ENCODE results near the gene MFAP2.

MFAP2 gene

GRCh38 chr1:16983649-16984048 lies 3.2 kb upstream of the MFAP2 start:
- Histone ChIP-seq H3K9ac (ENCODE audit: low read length in 5 of 5) (no peak overlapping the region), H3K4me3 (ENCODE audit: low read depth in 1 of 5, low read length in 5 of 5) (no peak overlapping the region), H3K27me3 (ENCODE audit: control insufficient read depth in 5 of 5, insufficient read depth in 4 of 5, low read length in 5 of 5) (peaks cover 0 to 5% (median 3%) of the 10 kb centered on the region in 5 donors), H3K9me3 (ENCODE audit: control insufficient read depth in 5 of 5, low read length in 5 of 5) (no peaks in the 10 kb centered on the region), H3K36me3 (ENCODE audit: control insufficient read depth in 5 of 5, insufficient read depth in 5 of 5, low read length in 5 of 5) (peaks cover 0 to 29% (median 27%) of the 10 kb centered on the region in 5 donors), H3K4me1 (ENCODE audit: control insufficient read depth in 5 of 5, insufficient read depth in 5 of 5, low read length in 5 of 5) (peaks cover 2 to 30% (median 21%) of the 10 kb centered on the region in 5 donors), H3K27ac (ENCODE audit: low read depth, low read length) (no peak overlapping the region)

DNA sequence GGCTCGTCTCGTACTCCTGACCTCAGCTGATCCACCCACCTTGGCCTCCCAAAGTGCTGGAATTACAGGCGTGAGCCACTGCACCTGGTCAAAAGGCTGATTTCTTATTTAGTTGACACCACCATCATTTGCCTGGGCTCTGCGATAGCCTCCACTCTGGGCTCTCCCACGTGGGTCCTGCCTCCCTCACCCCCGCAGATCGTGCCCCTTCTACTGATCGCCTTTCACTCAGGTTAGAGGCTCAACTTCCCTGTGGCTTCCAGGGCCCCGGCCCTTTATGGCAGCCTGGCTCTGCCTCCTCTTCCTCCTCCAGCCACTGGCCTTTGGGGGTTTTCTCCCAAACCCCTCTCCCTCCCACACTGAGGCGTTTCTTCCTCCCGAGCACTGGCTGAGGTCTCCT lies 2.5 kb upstream of the MFAP2 start:
- peaks cover 0 to 5% (median 3%) of the 10 kb centered on the region in 5 donors for H3K27me3 ChIP-seq (ENCODE audit: control insufficient read depth in 5 of 5, insufficient read depth in 4 of 5, low read length in 5 of 5)
- no peak overlapping the region for H3K4me3 ChIP-seq (ENCODE audit: low read depth in 1 of 5, low read length in 5 of 5)
- no peak overlapping the region for H3K27ac ChIP-seq (ENCODE audit: low read depth, low read length)
- H3K36me3 ChIP-seq (ENCODE audit: control insufficient read depth in 5 of 5, insufficient read depth in 5 of 5, low read length in 5 of 5): peaks cover 0 to 24% (median 22%) of the 10 kb centered on the region in 5 donors
- H3K9ac ChIP-seq (ENCODE audit: low read length in 5 of 5): no peak overlapping the region
- no peaks in the 10 kb centered on the region for H3K9me3 ChIP-seq (ENCODE audit: control insufficient read depth in 5 of 5, low read length in 5 of 5)
- H3K4me1 ChIP-seq (ENCODE audit: control insufficient read depth in 5 of 5, insufficient read depth in 5 of 5, low read length in 5 of 5): peaks cover 2 to 37% (median 27%) of the 10 kb centered on the region in 5 donors

GRCh38 chr1:16981269-16981849 lies 939 bp upstream of the MFAP2 start:
- Histone ChIP-seq H3K4me3 (ENCODE audit: low read depth in 1 of 5, low read length in 5 of 5) (no peak overlapping the region), H3K9ac (ENCODE audit: low read length in 5 of 5) (no peak overlapping the region), H3K27ac (ENCODE audit: low read depth, low read length) (no peak overlapping the region), H3K27me3 (ENCODE audit: control insufficient read depth in 5 of 5, insufficient read depth in 4 of 5, low read length in 5 of 5) (peaks cover 0 to 5% (median 3%) of the 10 kb centered on the region in 5 donors), H3K4me1 (ENCODE audit: control insufficient read depth in 5 of 5, insufficient read depth in 5 of 5, low read length in 5 of 5) (peaks cover 2 to 39% (median 27%) of the 10 kb centered on the region in 5 donors), H3K9me3 (ENCODE audit: control insufficient read depth in 5 of 5, low read length in 5 of 5) (no peaks in the 10 kb centered on the region), H3K36me3 (ENCODE audit: control insufficient read depth in 5 of 5, insufficient read depth in 5 of 5, low read length in 5 of 5) (peaks cover 0 to 9% (median 8%) of the 10 kb centered on the region in 5 donors)

DNA sequence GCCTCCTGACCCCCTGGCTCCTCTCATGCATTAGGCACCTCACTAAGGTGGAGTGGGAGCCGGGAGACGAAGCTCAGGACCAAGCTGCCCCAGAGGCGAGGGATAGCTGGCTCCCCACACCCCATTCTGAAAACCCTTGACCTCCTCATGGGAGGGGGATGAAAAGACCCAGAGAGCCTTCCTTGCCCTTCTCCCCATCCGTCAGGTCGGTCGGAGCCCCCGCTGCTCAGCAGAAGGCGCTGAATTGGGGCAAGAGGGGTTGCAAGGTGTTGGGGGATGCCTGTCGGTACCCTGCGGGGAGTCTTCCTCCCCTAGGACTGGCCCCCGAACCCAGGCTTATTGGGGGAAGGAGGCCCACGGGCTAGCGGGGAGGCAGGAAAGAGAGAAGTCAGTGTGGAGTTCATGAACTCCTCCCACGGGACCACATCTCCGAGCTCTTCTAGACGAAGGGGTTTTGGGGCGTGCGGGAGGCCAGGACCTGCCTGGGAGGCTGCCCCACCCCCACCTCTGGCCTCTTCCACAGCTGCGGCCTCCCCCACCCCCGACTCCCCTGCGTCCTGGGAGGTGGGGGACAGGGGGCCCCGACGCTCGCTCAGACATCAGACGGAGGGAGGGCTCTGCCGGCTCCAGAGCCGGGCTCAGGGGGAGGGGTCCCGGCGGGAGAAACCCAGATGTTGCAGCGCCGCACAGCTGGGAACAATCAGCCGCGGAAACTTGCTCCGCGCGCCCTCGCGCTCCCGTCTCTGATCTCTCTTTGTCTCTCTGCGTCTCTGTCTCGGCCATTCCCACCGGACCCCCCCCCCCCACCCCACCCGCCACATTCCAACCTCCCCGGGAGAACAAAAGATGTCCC lies 719 bp downstream of the MFAP2 start:
- Histone ChIP-seq H3K4me1 (ENCODE audit: control insufficient read depth in 5 of 5, insufficient read depth in 5 of 5, low read length in 5 of 5) (peaks cover 2 to 42% (median 30%) of the 10 kb centered on the region in 5 donors), H3K36me3 (ENCODE audit: control insufficient read depth in 5 of 5, insufficient read depth in 5 of 5, low read length in 5 of 5) (no peaks in the 10 kb centered on the region), H3K9me3 (ENCODE audit: control insufficient read depth in 5 of 5, low read length in 5 of 5) (no peaks in the 10 kb centered on the region), H3K27ac (ENCODE audit: low read depth, low read length) (no peak overlapping the region), H3K4me3 (ENCODE audit: low read depth in 1 of 5, low read length in 5 of 5) (peak overlapping the region in 4 of 5 donors; percentile 6 to 58 (median 30)), H3K27me3 (ENCODE audit: control insufficient read depth in 5 of 5, insufficient read depth in 4 of 5, low read length in 5 of 5) (peaks cover 0 to 5% (median 3%) of the 10 kb centered on the region in 5 donors), H3K9ac (ENCODE audit: low read length in 5 of 5) (peak overlapping the region in 2 of 5 donors; percentile 29 to 48)

DNA sequence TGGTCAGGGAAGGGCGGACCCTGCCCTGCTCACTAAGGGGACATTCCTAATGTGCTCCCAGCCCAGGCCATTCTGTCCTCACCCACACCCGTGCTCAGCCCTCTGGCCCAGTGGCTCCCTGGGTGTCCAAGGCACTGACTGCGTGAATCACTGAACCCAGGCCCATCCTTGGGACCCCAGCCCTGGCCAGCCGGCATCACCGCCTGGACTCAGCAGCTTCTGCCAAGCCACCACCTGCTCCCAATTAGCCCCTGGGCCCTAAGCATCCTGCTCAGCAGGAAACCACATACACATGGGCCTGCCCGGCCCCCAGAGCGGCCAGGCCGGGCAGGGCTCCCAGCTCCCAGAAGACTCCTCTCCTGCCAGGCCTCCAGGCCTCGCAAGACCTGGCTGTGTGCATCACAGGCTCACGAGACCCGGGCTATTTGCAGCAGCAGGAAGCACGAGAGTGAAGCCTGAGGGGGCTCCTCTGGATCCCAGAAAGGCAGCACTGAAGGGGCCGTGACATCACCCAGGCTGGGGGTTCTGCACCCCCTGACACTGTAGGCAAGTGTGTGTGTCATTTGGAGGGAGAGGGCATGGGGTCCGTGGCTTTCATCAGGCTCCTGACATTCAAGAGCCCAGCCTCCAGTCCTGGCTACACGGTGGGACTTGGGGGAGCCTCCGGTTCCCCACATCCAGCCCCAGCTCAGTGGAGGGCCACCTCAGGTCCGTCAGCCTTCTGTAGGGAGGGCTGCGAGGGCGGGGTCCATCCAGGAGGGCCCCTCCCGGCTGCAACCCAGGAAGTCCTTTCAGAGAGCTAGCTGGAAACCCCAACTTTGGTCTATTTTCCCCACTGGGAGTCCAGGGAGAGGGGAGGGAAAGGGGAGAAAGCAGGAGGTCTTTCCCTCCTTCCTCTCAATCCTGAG lies 1.6 kb downstream of the MFAP2 start:
- Histone ChIP-seq H3K9ac (ENCODE audit: low read length in 5 of 5) (peak overlapping the region in 2 of 5 donors; percentile 29 to 48), H3K27me3 (ENCODE audit: control insufficient read depth in 5 of 5, insufficient read depth in 4 of 5, low read length in 5 of 5) (peaks cover 0 to 5% (median 3%) of the 10 kb centered on the region in 5 donors), H3K27ac (ENCODE audit: low read depth, low read length) (no peak overlapping the region), H3K4me1 (ENCODE audit: control insufficient read depth in 5 of 5, insufficient read depth in 5 of 5, low read length in 5 of 5) (peaks cover 0 to 34% (median 24%) of the 10 kb centered on the region in 5 donors), H3K9me3 (ENCODE audit: control insufficient read depth in 5 of 5, low read length in 5 of 5) (no peaks in the 10 kb centered on the region), H3K4me3 (ENCODE audit: low read depth in 1 of 5, low read length in 5 of 5) (peak overlapping the region in 4 of 5 donors; percentile 6 to 43 (median 16)), H3K36me3 (ENCODE audit: control insufficient read depth in 5 of 5, insufficient read depth in 5 of 5, low read length in 5 of 5) (no peaks in the 10 kb centered on the region)

GRCh38 chr1:16978139-16978538 lies 2.3 kb downstream of the MFAP2 start:
- H3K27ac ChIP-seq (ENCODE audit: low read depth, low read length): no peak overlapping the region
- peak overlapping the region in 1 of 5 donors; percentile 43 for H3K9ac ChIP-seq (ENCODE audit: low read length in 5 of 5)
- H3K4me1 ChIP-seq (ENCODE audit: control insufficient read depth in 5 of 5, insufficient read depth in 5 of 5, low read length in 5 of 5): peaks cover 0 to 34% (median 24%) of the 10 kb centered on the region in 5 donors
- H3K9me3 ChIP-seq (ENCODE audit: control insufficient read depth in 5 of 5, low read length in 5 of 5): no peaks in the 10 kb centered on the region
- no peak overlapping the region for H3K4me3 ChIP-seq (ENCODE audit: low read depth in 1 of 5, low read length in 5 of 5)
- H3K36me3 ChIP-seq (ENCODE audit: control insufficient read depth in 5 of 5, insufficient read depth in 5 of 5, low read length in 5 of 5): peaks cover 0 to 3% (median 0%) of the 10 kb centered on the region in 5 donors
- peaks cover 0 to 5% (median 3%) of the 10 kb centered on the region in 5 donors for H3K27me3 ChIP-seq (ENCODE audit: control insufficient read depth in 5 of 5, insufficient read depth in 4 of 5, low read length in 5 of 5)

DNA sequence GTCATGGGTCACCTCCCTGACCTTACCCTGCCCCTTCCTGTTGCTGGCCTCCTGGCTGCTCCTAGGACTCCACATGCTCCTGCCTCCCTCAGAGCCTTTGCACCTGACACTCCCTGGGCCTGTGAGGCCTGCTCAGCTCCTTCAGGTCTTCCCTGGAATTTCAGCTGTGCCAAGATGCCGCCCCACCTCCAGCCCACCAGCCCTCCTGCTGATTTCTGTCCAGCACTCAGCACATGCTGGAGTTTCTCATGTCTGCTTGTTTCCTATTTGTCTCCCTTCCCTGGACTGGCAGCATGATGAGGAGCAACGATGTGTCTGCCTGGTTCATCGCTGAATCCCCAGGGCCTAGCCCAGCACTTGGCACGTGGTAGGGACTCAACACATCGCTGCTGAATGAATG lies 3.0 kb downstream of the MFAP2 start:
- Histone ChIP-seq H3K4me1 (ENCODE audit: control insufficient read depth in 5 of 5, insufficient read depth in 5 of 5, low read length in 5 of 5) (peaks cover 0 to 34% (median 24%) of the 10 kb centered on the region in 5 donors), H3K27ac (ENCODE audit: low read depth, low read length) (no peak overlapping the region), H3K36me3 (ENCODE audit: control insufficient read depth in 5 of 5, insufficient read depth in 5 of 5, low read length in 5 of 5) (peaks cover 0 to 3% (median 0%) of the 10 kb centered on the region in 5 donors), H3K27me3 (ENCODE audit: control insufficient read depth in 5 of 5, insufficient read depth in 4 of 5, low read length in 5 of 5) (peaks cover 0 to 5% (median 3%) of the 10 kb centered on the region in 5 donors), H3K9ac (ENCODE audit: low read length in 5 of 5) (no peak overlapping the region), H3K9me3 (ENCODE audit: control insufficient read depth in 5 of 5, low read length in 5 of 5) (no peaks in the 10 kb centered on the region), H3K4me3 (ENCODE audit: low read depth in 1 of 5, low read length in 5 of 5) (no peak overlapping the region)

GRCh38 chr1:16976966-16977365 lies 3.5 kb downstream of the MFAP2 start:
- no peak overlapping the region for H3K27ac ChIP-seq (ENCODE audit: low read depth, low read length)
- peaks cover 0 to 5% (median 3%) of the 10 kb centered on the region in 5 donors for H3K27me3 ChIP-seq (ENCODE audit: control insufficient read depth in 5 of 5, insufficient read depth in 4 of 5, low read length in 5 of 5)
- H3K9me3 ChIP-seq (ENCODE audit: control insufficient read depth in 5 of 5, low read length in 5 of 5): no peaks in the 10 kb centered on the region
- peaks cover 0 to 34% (median 24%) of the 10 kb centered on the region in 5 donors for H3K4me1 ChIP-seq (ENCODE audit: control insufficient read depth in 5 of 5, insufficient read depth in 5 of 5, low read length in 5 of 5)
- H3K36me3 ChIP-seq (ENCODE audit: control insufficient read depth in 5 of 5, insufficient read depth in 5 of 5, low read length in 5 of 5): peaks cover 0 to 3% (median 0%) of the 10 kb centered on the region in 5 donors
- no peak overlapping the region for H3K4me3 ChIP-seq (ENCODE audit: low read depth in 1 of 5, low read length in 5 of 5)
- H3K9ac ChIP-seq (ENCODE audit: low read length in 5 of 5): no peak overlapping the region

- no peak overlapping the region for H3K27ac ChIP-seq (ENCODE audit: low read depth, low read length)
- no peak overlapping the region for H3K9ac ChIP-seq (ENCODE audit: low read length in 5 of 5)
- peaks cover 0 to 4% (median 2%) of the 10 kb centered on the region in 5 donors for H3K27me3 ChIP-seq (ENCODE audit: control insufficient read depth in 5 of 5, insufficient read depth in 4 of 5, low read length in 5 of 5)
- H3K36me3 ChIP-seq (ENCODE audit: control insufficient read depth in 5 of 5, insufficient read depth in 5 of 5, low read length in 5 of 5): peaks cover 0 to 8% (median 6%) of the 10 kb centered on the region in 5 donors
- peaks cover 0 to 31% (median 24%) of the 10 kb centered on the region in 5 donors for H3K4me1 ChIP-seq (ENCODE audit: control insufficient read depth in 5 of 5, insufficient read depth in 5 of 5, low read length in 5 of 5)
- no peaks in the 10 kb centered on the region for H3K9me3 ChIP-seq (ENCODE audit: control insufficient read depth in 5 of 5, low read length in 5 of 5)
- H3K4me3 ChIP-seq (ENCODE audit: low read depth in 1 of 5, low read length in 5 of 5): no peak overlapping the region
Measured at GRCh38 chr1:16975838-16976237, 4.6 kb downstream of the MFAP2 start.

Data from subcutaneous abdominal adipose tissue (tissue), 5 donors.